PFSK-1 (cell line): ENCODE results near the gene RAX2.

Experiments used
- POLR2AphosphoS5 ChIP-seq: IDR thresholded peaks from 2 replicates; pipeline ENCODE4 v1.6.1; 2012; ENCODE audit warnings: low read depth, mild to moderate bottlenecking, control low read depth, low read length, moderate library complexity
- SIN3A ChIP-seq: IDR thresholded peaks from 2 replicates; pipeline ENCODE4 v1.6.1; 2012; ENCODE audit warnings: mild to moderate bottlenecking, low read length, moderate library complexity, borderline replicate concordance; ENCODE audit not compliant: insufficient read depth

DNA sequence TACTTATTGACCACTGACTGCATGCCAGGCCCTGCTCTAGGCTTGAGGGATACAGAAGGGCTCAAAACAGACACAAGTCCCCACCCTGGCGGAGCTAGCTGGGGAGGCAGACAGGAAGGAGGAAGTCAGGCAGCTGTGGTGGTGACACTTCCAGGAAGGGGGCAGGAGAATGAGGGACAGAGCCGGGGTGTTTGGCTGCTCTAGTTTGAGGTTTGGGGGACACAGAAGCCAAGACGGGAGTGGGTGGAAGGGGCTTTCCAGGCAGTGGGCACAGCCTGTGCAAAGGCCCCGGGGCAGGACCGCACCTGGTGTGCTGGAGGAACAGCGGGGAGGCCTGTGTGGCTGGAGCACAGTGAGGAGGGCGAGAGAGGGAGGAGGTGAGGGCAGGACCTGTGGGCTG, 5.5 kb downstream of the RAX2 start:
- TF ChIP-seq SIN3A, result no peak
- TF ChIP-seq POLR2AphosphoS5, result no peak
